Epithelial cell of esophagus (primary cell): ENCODE results near the gene LRRC4C.
"Not testable (repeated sequence)": the region's sequence is repeated elsewhere in the genome, so short reads cannot be mapped to it uniquely, and the experiment has no call there.

ENCODE experiments used
- DNase-seq: peaks from one replicate; pipeline ENCODE4 v3.0.0; 2010; ENCODE audit warnings: low read depth
- H3K4me3 ChIP-seq: 2 replicates; pipeline ENCODE4 v1.5.1; 2011; ENCODE audit warnings: mild to moderate bottlenecking, low read length, control low read depth
- TF ChIP-seq, protein P1 (sequence below): IDR thresholded peaks from 2 replicates; pipeline ENCODE4 v1.5.1; 2011; ENCODE audit warnings: low read depth, mild to moderate bottlenecking, low read length, control low read depth, inconsistent platforms; ENCODE audit not compliant: insufficient read depth; ENCODE audit errors: missing control alignments

LRRC4C gene

DNA sequence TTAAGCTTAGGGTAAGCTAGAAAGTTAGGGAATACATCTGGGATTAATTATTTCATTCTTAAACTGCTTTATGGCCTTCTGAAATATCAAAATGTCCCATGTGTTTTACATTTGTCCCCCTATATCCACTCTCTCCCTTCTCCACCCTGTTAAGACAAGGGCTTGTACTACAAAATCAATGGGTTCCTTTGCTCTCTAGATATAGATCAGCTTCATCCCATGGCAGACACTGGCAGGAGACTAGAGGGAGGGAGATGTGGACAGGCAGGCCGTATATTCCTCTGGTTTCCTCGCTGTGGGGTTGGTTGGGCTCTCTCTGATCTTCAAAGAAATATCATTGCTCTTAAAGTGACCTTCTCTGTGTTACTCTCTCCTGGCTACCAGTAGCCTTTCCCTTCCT, 1281.0 kb downstream of the LRRC4C start:
- TF ChIP-seq, protein P1, sequence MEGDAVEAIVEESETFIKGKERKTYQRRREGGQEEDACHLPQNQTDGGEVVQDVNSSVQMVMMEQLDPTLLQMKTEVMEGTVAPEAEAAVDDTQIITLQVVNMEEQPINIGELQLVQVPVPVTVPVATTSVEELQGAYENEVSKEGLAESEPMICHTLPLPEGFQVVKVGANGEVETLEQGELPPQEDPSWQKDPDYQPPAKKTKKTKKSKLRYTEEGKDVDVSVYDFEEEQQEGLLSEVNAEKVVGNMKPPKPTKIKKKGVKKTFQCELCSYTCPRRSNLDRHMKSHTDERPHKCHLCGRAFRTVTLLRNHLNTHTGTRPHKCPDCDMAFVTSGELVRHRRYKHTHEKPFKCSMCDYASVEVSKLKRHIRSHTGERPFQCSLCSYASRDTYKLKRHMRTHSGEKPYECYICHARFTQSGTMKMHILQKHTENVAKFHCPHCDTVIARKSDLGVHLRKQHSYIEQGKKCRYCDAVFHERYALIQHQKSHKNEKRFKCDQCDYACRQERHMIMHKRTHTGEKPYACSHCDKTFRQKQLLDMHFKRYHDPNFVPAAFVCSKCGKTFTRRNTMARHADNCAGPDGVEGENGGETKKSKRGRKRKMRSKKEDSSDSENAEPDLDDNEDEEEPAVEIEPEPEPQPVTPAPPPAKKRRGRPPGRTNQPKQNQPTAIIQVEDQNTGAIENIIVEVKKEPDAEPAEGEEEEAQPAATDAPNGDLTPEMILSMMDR: no peak
- DNase-seq: no peak

DNA sequence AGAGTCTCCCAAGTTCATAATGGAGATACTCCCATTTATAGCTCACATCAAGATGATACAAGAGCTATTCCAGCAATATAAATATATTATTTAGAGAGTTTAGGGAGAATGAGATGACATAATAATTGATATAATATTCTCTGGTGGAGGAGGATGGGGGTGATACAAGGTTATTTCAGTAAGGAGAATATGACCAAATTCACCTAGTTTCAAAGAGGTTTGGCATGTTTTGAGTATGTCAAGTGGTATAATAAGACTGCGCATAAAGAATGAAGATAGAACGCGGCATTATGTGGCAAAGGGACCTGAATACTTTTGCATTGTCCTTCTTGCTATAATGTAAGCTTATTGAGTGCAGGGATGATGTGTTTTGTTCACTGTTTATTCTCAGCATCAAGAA, 1283.5 kb downstream of the LRRC4C start:
- no peak overlapping the region for H3K4me3 ChIP-seq
- DNase-seq: no peak
- TF ChIP-seq, protein P1: no peak

More for the DNA sequence above, 1281.0 kb downstream of the LRRC4C start:
- H3K4me3 ChIP-seq: no peak overlapping the region

DNA sequence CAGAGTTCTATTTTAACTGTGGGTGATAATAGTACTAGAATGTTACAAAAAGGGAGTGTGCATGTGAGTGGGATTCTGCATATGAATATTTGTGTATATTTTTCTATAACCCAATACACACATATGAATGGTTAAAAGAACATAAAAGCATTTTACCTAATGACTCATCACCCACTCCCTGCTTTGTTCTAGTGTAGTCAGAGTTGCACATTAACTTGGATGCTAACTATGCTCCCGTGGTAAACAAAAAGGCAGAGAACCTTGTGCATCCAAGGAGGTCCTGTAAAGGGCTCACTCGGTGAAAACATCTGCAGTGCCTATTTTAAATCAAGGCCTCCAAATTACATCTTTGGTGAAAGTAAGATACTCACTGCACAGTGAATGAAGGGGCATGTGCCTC, 1289.4 kb downstream of the LRRC4C start:
- TF ChIP-seq, protein P1: no peak
- H3K4me3 ChIP-seq: no peak overlapping the region
- DNase-seq: peak; percentile 12

DNA sequence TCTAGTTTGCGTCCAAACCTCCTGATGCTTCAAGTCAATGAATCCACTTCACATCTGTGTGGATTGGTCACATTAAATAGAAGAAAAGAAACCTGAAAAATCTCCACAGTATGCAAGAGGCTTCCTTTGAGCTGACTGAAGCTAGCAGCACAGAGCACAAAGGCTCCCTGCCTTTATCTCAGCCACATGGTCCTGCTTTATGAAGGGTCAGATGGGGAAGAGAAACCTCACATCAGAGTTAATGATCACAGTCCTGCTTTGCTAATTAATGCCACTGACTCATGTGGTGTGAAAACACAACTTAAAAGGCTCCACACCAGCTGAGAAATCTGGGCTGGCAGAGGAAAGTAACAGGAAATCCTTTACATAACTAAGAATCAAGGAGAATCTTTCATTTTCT, 1291.0 kb downstream of the LRRC4C start:
- no peak for DNase-seq
- TF ChIP-seq, protein P1: no peak
- no peak overlapping the region for H3K4me3 ChIP-seq

DNA sequence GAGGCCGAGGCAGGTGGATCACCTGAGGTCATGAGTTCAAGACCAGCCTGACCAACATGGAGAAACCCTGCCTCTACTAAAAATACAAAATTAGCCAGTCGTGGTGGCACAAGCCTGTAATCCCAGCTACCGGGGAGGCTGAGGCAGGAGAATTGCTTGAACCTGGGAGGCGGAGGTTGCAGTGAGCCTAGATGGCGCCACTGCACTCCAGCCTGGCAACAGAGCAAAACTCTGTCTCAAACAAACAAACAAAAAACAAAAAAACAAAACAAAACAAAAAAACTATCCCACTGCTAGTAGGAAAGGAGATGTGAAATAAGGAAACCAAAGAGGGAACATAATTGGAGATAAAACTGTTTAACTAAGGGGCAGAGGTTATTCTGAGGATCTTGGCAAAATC, 1291.6 kb downstream of the LRRC4C start:
- H3K4me3 ChIP-seq, DNase-seq: not testable (repeated sequence)

DNA sequence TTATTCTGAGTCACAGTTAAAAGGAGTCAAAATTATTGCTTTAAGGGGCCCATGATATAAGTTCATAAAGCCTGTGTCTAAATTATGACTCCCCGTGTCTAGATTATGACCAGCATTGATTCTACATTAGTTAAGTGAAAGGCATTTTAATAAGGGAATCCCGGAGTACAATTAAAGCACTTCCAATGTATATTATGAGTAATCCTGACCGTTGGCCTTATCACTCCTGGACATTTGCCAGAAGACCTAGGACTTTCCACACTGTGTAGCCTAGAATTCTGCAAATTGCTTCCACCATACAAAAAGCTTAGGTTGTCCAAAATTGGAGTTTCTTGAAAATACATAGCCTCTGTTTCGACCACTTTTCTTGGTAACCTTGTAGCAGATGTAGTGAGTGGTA, 1292.6 kb downstream of the LRRC4C start:
- no peak overlapping the region for H3K4me3 ChIP-seq
- TF ChIP-seq, protein P1: no peak
- no peak for DNase-seq

DNA sequence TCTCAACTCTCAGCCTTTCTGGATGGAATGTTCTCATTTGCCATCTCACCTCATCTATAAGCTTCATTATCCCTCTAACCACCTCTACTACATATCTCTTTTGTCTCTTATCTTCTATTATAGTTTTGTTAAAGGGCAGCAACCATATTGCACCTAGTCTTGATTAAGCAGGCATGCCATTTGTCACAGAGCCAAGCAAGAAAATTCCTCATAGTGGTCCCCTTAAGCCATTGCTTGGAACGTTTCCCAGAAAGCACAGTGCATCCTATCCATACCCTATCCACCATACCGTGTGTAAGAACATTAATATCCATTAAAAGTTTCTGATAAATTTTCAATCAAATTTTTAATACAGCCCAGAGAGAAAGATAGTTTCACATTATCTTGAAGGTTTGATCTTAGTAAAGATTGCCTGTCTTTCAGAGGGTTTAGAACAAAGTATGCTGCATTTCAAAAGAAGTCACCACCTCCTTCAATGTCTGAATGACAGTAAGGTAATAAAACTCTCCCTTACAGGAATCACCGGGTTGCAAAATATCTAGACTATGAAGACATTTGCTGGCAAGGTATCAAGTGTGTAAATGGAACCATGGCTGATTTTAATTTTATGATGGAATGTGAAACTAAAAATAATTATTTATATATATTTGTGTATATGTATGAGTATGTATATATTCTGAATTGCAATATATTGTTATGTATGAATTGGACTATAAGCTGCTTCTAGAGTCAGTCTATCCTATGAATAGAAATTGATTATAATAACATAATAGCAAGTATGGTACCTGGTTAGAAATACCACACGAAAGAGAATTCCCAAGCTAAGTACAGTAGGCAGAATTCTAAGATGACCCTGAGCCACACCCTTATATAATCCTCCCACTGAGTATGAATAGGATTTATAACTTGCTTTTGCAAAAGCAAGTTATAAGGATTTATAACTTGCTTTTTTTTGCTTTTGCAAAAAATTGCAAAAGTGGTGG, 1296.3 kb downstream of the LRRC4C start:
- DNase-seq: no peak
- TF ChIP-seq, protein P1: no peak
- H3K4me3 ChIP-seq: no peak overlapping the region
